NB4 (cell line): ENCODE results near the gene PLXNA2.

Experiments used
- MAX ChIP-seq: IDR thresholded peaks from 2 replicates; pipeline ENCODE4 v1.6.1; 2011; ENCODE audit warnings: low read depth, low read length
- POLR2A ChIP-seq: IDR thresholded peaks from 2 replicates; pipeline ENCODE4 v1.6.1; 2011; ENCODE audit warnings: mild to moderate bottlenecking; ENCODE audit not compliant: insufficient read length; ENCODE audit errors: extremely low read depth
- TF ChIP-seq, protein P1 (sequence below): IDR thresholded peaks from one replicate; pipeline ENCODE4 v1.5.1; 2012; ENCODE audit warnings: low read depth, low read length

GRCh38 chr1:208178091-208178529, 66.1 kb downstream of the PLXNA2 start:
- TF ChIP-seq, protein P1, sequence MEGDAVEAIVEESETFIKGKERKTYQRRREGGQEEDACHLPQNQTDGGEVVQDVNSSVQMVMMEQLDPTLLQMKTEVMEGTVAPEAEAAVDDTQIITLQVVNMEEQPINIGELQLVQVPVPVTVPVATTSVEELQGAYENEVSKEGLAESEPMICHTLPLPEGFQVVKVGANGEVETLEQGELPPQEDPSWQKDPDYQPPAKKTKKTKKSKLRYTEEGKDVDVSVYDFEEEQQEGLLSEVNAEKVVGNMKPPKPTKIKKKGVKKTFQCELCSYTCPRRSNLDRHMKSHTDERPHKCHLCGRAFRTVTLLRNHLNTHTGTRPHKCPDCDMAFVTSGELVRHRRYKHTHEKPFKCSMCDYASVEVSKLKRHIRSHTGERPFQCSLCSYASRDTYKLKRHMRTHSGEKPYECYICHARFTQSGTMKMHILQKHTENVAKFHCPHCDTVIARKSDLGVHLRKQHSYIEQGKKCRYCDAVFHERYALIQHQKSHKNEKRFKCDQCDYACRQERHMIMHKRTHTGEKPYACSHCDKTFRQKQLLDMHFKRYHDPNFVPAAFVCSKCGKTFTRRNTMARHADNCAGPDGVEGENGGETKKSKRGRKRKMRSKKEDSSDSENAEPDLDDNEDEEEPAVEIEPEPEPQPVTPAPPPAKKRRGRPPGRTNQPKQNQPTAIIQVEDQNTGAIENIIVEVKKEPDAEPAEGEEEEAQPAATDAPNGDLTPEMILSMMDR: no peak
- TF ChIP-seq POLR2A: no peak
- no peak for TF ChIP-seq MAX
